Heart left ventricle (tissue), 13 donors: ENCODE results near the gene MUC6.

ENCODE experiments used
- POLR2A ChIP-seq, 2 donors: fragments of 450-650 bp; IDR thresholded peaks; one replicate each; pipeline ENCODE4 v1.6.1; 2017; ENCODE audit warnings: antibody characterized with exemption in 2 of 2, mild to moderate bottlenecking in 2 of 2, moderate library complexity in 2 of 2
- TF ChIP-seq, protein P1 (sequence below), 12 donors: fragments of 200-600 bp; sonication (generic) in 4 of 12; IDR thresholded peaks; one replicate each; pipeline versions ENCODE4 v1.5.0 to v1.8.0; 2018 to 2022; ENCODE audit warnings: antibody characterized with exemption in 12 of 12, mild to moderate bottlenecking in 5 of 12
- donor health status: ischemic (EF 13 %, LVEDD 7.1; RV severe dilation, severe dysfunction).
- donor health status: DM: no; HTN: yes; CAD: no.
- donor health status: DM: no; HTN: no; CAD: no.
- donor health status: ischemic (EF 25% LVEDD 6.9; RV normal size, moderate dysfunction).
- donor health status: ischemic (EF 25% LVEDD 5.7; RV mildly dilated, moderate dysfunction).
- donor health status: ischemic (EF 35%, LVEDD 5.7; RV mildly dilated, moderate dysfunction).
- donor health status: nonischemic (EF 11% LVEDD 7.7; RV severe dilation, severe dysfunction).
- donor health status: DM: yes; HTN: yes; CAD: no.
- donor health status: PGD.
- donor health status: ischemic (EF 29% LVEDD 5.4; RV normal size, mild dysfunction).
- donor health status: nonischemic (EF 23%, LVEDD 6.1; RV moderate dilation, normal function).

DNA sequence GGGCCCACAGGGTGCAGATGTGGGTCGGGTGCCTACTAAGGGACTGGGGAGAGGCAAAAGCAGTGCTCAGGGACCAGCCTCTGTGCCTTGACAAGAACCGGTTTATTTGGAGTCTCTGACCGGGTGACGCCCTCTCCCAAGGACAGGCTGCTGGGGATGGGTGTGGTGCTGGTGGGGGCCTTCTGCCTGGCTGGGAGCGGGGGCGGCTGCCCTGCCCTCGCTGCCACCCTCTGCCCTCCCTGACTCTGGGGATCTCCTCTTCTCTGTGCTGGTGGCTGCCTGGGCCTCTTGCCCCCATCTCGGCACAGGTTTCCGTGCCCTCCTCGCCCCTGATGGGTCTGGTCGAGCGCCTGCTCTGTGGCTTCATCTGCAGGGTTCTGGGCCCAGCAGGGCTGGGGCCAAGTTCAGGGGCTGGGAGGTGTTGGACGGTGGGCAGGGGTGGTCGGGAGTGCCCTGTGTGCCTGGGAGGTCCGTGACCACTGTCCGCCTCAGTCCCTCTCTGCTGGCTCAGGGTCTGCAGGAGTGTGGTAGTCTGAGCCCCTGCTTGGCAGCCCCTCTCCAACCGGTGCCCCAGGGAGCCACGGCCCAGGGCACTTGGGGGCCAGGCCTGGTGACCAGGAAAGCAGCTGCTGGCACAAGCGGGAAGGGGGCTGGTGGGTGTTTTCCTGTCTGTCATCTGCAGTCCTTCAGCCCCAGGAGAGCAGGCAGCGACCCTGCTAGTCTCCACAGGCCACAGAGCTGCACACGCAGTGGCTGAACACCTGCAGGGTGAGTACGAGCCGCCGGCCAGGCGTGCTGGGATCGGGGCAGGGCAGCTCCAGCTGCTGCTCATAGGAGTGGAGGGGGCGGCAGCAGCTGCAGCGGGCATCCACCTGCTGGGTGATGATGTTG lies 23.5 kb downstream of the MUC6 start:
- TF ChIP-seq, protein P1, sequence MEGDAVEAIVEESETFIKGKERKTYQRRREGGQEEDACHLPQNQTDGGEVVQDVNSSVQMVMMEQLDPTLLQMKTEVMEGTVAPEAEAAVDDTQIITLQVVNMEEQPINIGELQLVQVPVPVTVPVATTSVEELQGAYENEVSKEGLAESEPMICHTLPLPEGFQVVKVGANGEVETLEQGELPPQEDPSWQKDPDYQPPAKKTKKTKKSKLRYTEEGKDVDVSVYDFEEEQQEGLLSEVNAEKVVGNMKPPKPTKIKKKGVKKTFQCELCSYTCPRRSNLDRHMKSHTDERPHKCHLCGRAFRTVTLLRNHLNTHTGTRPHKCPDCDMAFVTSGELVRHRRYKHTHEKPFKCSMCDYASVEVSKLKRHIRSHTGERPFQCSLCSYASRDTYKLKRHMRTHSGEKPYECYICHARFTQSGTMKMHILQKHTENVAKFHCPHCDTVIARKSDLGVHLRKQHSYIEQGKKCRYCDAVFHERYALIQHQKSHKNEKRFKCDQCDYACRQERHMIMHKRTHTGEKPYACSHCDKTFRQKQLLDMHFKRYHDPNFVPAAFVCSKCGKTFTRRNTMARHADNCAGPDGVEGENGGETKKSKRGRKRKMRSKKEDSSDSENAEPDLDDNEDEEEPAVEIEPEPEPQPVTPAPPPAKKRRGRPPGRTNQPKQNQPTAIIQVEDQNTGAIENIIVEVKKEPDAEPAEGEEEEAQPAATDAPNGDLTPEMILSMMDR (IDR thresholded peaks at IDR 0.05), result no peak
- TF ChIP-seq POLR2A (IDR thresholded peaks at IDR 0.05), result no peak
